GM10847 (cell line): ENCODE data around the gene ZFAND2B.

Experiments
- POLR2A ChIP-seq: IDR thresholded peaks from 2 replicates; pipeline ENCODE4 v1.6.1; 2011; ENCODE audit not compliant: insufficient read length; ENCODE audit errors: extremely low read depth

ZFAND2B gene

DNA sequence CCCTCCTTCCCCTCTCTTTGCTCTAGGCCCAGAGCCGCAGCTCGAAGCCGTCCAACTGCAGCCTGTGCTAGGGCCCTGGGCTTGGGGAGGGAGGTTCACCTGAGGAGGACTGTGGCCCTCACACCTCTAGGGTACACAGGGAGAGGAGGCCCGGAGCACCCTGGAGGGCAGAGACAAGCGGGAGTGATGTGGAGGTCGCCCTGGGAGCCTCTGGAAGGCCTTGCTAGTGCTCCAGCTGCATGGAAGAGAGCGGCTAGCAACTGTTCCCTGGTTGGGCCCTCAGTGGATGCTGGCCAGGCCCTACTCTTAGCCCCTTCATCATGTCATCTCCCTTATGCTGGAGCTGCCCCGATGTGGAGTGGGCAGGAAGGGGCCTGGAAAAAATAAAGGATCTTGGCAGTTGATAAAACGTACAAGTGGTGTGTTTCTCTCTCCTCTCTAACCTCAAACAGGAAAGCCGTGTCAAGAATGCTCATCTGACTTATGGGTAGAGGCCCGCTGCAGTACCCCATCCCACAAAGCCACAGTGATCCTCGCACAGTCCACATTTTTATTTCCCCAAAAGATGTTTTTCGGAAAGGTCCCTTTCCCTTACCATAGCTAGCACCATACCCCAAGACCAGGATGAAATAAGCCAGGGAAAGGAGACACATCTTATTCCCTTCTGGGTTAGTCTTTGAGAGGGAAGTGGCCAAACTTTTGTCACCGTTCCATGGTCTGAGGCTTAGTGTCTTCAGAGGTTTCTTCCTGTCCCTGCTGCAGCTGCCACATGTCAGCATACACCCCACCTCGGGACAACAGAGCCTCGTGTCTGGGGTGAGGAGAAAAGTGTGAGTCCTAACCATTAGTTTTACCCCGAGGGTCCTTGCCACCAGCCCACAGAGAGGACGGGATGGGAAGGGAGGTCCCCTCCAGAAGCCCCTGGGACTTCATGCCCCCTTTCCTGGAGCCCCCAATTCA is 2.9 kb downstream of the ZFAND2B start:
- no peak for TF ChIP-seq POLR2A

DNA sequence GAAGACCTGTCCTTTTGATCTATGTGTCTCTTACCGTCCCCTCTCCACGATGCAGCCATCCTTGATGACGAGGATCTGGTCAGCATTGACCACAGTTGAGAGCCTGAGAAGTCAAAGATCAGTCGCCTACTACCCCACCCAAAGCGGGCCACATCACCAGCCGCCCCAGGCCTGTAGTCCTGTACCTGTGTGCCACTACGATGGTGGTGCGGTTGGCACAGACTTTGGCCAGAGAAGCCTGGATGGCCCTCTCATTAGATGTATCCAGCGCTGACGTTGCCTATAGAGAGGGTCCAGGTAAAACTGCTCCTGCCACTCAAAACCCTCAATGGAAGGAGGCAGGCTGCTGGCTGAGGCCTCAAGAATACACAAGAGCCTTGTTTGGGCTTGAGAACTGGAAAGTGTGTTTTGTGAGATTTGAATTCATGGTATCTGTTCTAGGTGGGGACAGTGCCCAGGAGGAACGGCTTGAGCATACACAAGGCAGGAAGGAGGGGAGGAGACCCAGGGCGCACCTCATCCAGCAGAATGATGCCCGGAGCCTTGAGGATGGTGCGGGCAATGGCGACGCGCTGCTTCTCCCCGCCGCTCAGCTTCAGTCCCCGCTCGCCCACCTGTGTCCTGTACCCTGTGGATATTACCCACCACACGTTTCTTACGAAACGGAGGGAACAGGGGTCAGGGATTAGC is 3.8 kb downstream of the ZFAND2B start:
- no peak for TF ChIP-seq POLR2A

- TF ChIP-seq POLR2A = no peak
These were observed 4.3 kb downstream of the ZFAND2B start for GRCh38 chr2:219210886-219211362.

DNA sequence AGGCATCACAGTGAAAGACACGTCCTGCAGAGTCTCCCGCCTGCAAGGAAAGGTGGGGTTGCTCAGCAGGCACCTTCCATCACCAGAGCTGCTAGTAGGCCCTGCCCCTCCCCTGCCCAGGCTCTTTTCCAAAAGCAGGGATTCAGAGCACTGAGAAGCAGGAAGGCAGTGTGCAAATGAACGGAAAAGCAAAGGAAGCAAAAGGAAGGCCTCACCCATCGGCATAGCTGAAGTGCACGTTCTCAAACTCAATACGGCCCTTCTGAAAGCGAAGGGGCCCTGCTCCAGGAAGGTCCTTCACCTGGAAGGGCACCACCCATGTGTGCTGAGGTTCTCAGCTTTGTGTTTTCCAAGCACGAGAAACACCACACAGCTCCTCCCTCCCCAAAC is 6.4 kb downstream of the ZFAND2B start:
- no peak for TF ChIP-seq POLR2A

GRCh38 chr2:219213486-219214071 is 7.0 kb downstream of the ZFAND2B start:
- no peak for TF ChIP-seq POLR2A

DNA sequence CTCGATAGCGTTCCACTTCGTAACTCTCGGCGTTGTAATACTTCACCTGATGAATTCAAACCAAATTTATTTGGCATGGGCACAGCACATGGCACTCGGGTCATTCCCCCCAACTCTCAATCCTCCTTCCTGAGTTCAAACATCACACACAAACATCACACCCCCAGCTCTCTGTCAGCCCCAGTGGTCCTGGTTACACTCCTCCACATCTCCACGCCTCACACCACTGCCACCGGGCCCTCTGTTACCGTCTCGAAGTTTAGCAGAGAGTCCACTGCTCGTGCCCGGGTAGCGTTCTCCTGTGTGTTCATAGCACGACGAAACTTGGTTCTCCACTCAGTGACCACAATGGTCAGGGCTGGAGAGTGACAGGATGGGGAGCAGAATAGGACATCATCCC is 7.6 kb downstream of the ZFAND2B start:
- TF ChIP-seq POLR2A = no peak

- no peak for TF ChIP-seq POLR2A
These were observed 8.2 kb downstream of the ZFAND2B start for GRCh38 chr2:219214786-219215185.

- no peak for TF ChIP-seq POLR2A
These were observed 9.4 kb downstream of the ZFAND2B start for GRCh38 chr2:219215871-219216534.

DNA sequence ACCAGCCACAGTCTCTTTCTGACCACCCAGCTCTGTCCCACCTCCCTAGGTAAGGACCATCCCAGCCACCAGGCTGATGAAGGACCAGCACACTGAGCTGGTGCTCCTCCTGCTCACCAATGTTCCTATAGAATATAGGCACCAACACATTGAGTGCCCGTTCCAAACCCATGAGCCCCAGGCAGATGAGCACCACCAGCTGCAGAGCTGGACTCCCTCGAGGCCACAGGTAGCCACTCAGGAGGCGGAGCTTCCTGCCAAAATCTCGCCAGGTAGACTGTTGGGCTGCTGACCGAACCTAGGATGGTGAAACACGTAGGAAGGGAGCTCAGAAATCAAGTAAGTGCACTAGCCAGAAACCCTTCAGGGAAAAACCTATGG is 9.9 kb downstream of the ZFAND2B start:
- TF ChIP-seq POLR2A = no peak

DNA sequence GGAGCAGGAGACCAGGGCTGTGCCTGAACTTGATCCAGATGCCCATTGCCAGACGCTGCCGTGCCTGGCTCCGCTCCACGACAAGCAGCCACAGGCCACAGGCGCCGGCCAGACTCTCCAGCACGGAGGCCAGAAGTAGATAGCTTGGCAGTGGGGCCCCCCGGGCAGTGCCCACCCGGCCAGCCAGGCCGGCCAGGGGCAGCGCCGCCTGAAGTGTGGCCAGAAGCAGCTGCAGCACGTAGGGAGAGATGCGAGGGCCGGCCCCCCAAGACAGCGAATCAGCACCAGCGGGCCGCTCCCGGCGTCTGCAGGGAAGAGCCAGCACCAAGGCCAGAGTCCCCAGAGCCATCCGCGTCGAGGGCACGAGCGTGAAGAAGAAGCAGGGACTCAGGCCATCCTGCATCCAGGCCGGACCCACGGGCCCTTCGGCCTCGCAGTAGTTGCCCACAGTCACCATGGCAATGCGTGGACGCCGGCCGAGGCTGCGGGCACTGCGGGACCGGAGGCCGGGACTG is 11.7 kb downstream of the ZFAND2B start:
- no peak for TF ChIP-seq POLR2A

DNA sequence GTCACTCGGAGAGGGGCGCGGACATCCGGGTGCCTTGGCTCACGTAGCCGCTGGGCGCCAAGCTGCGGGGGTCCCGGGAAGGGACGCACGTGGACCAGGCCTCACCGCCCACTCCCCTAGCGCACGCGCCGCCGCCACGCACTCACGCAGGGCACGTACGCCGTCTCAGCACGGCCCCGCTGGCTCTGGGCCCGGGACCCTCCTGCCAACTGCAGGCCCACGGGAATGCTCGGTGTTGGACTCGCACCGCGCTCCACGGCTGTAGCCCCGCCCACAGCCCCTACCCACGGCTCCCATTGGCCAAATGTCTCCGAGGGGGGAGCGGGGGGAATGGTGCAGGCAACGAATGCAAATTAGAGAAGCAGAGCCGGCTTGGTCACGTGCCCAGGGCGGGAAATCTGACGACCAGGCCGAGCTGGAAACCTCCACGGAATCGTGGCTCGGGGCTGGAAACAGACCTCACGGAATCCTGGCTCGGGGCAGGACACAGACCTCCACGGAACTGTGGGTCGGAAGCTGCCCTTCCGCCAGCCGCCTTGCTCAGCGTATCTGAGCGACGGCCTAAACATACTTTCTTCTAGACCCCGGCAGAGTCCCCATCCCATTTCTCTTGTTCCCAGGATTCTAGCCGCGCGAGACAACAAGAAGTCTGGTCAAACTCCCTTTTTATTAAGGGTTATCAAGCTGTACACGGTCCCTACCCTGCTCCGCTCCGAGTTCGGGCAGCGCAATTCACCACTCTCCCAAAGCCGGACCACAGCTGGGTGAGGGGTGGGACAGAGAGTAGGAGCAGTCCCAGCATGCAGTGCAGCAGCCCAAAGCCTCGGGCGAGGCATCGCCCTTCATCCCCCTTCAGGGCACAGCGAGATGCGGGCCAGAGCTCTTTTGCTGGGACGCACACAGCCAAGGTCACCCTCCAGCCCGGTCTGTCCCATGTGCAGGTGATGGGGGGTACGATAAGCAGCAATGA is 12.4 kb downstream of the ZFAND2B start, which contains the start of gene ABCB6:
Gene ABCB6 (minus strand): TSS at position 227 of the 970 bp plus-strand sequence. CDS start 285 bp downstream, outside the sequence.
- TF ChIP-seq POLR2A = peak; percentile 82

- no peak for TF ChIP-seq POLR2A
These were observed 13.4 kb downstream of the ZFAND2B start for GRCh38 chr2:219219784-219220532.

DNA sequence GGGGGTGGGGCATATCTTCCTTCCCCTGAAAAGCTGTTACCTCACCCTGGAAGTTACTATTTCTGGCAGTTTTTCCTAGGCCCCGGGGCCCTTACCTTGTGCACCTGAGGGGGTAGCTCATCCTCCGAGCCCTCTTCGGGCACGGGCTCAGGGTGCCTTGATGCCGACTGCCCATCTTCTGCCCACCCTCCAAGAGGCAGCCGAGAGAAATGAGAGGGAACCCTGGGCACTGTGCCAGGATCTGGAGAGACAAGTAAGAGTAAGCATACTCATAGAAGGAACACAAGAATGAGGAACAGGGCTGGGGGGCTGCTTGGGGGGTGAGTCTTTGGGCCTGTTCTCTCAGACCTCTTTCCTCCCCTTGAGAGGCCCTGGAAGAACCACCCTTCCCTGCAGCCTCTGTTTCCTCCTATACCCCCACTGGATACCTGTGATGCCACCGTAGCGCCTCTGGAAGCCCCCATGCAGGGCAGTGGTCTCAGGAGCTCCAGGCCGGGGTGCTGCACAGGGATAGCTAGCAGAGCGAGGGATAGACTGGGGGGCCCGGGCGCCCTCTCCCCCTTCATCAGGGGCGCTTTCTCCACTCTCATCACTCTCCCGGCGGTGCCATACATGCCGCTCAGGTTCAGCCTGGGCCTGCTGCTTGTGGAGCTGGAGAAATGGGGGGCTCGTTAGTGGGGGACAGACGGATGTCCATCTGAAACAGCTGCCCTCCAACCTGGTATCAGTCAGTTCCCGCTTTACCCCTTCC is 14.2 kb downstream of the ZFAND2B start:
- TF ChIP-seq POLR2A = no peak
